CD4-positive, alpha-beta T cell treated with Interleukin-15 for 1 hour (primary cell): ENCODE data around the gene RASGRP4.

Experiments used
- DNase-seq: peaks from one replicate; pipeline ENCODE4 v3.0.0-alpha.2; 2020

RASGRP4 gene

GRCh38 chr19:38388349-38389100 lies 37.5 kb downstream of the RASGRP4 start, which contains the start of gene SPRED3:
Gene SPRED3 (plus strand): TSS chr19:38388697. CDS start chr19:38390303, 1,606 bp downstream.
- DNase-seq = no peak

DNA sequence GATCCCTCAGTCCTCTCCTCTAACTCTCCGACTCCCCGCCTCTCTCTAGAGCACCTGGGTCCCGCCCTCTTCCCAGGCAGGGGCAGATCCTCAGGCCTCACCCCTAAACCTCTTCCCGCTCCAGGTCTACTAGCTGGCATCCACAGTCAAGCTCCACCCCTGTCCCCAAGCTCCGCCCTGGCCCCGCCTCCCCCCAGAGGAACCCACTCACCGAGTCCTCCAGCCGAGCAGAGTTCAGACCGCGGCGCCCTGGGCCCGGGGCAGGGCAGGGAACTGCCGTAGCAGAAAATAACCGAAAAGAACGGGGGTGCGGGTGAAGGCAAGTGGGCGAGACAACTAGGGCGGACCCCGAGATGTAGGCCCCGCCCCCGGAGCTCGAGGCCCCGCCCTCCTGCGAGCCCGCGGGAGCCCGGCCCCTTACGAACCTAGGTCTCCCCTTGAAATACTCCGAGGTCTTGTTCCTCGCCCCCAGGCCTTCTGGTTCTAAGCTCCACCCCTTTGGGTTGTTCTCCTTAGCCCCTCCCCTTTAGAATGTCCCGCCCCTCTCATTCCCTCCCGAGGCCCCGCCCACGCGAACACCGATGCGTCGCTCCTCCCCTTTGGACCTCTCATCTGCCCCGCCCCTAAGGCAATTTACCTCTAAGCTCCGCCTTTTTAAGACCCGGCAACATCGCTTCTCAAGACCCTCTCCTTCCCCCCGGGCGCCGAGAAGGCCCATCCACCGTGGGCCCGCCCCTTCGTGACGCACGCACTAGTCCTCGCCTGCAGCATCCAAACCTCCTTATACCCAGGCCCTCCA lies 38.3 kb downstream of the RASGRP4 start, which contains the start of gene GGN:
TSS of gene GGN (minus strand) at position 485 of the 799 bp plus-strand sequence. CDS start 773 bp downstream, outside the sequence.
- peak; percentile 81 for DNase-seq

GRCh38 chr19:38386971-38387549 lies 39.0 kb downstream of the RASGRP4 start:
- peak; percentile 32 for DNase-seq

GRCh38 chr19:38386300-38386970 lies 39.6 kb downstream of the RASGRP4 start:
- no peak for DNase-seq

- DNase-seq = no peak
These were observed 40.2 kb downstream of the RASGRP4 start for GRCh38 chr19:38385804-38386257.

- DNase-seq = no peak
These were observed 40.8 kb downstream of the RASGRP4 start for GRCh38 chr19:38385057-38385803.

DNA sequence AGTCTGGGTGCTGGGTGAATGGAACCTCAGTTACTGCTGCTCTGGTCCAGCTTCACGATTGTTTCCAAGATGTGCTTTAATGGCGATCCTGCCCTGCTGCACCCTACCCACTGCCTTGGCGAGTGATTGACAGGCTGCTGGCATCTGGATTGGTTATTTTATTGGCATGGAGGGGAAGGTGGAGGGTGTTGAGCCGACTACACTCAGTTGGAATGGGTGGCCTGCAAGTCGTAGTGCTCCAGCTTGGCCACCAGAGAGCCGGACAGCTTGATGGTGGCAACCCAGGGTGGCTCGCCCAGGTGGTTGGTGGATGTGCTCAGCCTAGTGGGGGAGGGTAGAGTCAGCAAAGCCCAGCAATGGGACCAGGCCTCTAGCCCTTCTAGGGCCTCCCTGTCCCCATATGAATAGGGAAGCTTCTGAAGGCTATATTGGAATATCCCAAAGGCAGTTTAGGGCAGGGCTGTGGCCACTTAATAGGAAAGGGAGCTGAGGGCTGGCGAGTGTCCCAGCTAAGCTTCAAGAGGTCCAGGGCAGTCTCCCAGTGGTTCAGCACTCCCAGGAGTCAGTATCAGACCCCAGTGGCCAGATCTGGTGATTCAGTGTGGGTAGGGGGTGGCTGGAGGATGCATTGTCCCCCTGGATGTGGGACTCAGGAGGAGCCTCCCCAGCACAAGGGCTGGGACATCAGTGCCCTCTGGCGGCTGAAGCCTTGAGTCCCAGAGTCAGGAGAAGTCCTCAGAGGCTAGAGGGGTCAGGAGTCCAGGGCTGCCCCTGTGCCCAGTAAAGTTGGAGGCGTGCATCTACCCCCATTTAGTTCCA lies 41.6 kb downstream of the RASGRP4 start:
- no peak for DNase-seq

- DNase-seq = no peak
These were observed 42.3 kb downstream of the RASGRP4 start for GRCh38 chr19:38383743-38384142.

GRCh38 chr19:38383184-38383583 lies 42.8 kb downstream of the RASGRP4 start:
- no peak for DNase-seq

DNA sequence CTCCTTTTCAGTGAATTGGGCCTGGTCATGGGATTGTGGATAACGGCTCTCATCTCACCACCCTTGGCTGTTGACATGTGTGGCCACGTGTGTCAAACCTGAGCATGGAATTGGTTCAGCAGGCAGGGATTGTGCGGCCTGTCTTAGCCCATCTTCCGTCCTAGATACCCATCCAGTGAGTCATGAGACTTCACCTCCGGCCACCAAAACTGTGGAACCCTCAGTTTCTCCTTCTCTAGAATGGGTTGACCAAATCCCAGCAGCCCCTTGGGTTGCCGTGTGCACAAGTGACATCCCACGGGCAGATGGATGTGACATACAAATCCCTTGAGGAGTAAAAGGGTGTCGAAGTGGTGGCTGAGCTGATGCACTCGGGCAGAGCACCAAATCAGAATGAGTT lies 44.9 kb downstream of the RASGRP4 start:
- no peak for DNase-seq

GRCh38 chr19:38378866-38379265 lies 47.2 kb downstream of the RASGRP4 start:
- DNase-seq = no peak

DNA sequence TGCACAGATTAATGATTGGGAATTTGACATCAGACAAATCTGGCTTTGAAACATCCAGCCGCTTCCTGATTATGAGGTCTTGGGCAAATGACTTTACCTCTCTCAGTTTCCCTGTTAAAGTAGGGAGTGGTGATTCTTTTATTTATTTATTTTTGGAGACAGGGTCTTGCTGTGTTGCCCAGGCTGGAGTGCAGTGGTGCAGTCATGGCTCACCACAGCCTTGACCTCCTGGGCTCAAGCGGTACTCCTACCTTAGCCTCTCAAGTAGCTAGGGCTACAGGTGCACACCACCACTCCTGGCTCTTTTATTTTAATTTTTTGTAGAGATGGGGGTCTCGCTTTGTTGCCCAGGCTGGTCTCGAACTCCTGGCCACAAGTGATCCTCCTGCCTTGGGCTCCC lies 49.0 kb downstream of the RASGRP4 start:
- DNase-seq = no peak

DNA sequence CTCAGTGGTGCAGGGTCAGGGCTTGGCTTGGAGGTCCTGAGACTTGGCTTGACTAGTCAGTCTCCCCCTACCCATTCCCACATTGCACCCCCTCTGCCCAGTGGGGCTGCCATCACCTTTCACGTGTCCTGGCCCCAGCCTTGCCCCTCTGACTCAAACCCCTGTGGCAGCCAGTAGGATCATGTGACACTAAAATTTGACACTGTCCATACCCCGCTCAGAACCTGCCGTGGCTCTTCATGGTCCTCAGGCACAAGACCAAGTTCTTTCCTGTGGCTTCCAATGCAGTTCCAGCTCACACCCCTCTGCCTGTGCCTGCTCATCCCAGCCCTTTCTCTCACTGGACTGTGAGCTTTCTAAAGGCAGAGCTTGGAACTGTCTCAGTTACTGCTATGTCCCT lies 49.4 kb downstream of the RASGRP4 start:
- DNase-seq = no peak

DNA sequence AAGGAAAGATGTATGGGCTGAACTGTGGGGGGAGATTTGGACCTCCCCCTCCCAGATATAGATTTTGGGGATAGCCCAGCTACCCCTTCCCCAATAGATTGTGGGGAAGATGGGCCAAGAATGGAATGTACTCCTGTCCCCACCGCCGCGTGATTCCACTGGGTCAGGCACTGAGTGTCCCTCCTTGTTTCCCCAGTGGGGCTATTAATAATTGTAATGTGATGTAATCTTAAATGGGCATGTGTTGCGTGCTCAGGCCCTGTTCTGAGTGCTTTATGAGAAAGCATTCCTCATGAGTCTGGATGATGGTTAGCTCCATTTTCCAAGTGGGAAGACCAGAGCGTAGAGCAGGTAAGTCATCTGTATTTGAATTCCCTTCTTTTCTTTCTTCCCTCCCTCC lies 50.3 kb downstream of the RASGRP4 start:
- DNase-seq = no peak

DNA sequence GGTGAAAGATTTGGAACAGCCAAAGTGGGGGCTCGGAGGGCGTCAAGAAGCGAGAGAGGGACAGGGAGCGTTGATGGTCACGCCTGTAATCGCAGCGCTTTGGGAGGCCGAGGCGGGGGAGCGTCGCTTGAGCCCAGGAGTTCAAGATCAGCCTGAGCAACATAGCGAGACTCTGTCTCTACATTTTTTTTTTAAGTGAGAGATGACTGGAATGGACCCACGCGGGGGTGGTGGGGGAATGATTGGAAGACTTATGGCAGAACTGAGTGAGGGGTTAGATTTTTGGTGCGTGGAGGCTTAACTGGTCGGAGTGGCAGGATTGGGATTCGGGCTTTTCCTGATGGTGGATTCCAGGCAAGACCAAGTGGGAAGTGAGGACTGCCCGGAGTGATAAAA lies 50.9 kb downstream of the RASGRP4 start:
- DNase-seq = no peak

DNA sequence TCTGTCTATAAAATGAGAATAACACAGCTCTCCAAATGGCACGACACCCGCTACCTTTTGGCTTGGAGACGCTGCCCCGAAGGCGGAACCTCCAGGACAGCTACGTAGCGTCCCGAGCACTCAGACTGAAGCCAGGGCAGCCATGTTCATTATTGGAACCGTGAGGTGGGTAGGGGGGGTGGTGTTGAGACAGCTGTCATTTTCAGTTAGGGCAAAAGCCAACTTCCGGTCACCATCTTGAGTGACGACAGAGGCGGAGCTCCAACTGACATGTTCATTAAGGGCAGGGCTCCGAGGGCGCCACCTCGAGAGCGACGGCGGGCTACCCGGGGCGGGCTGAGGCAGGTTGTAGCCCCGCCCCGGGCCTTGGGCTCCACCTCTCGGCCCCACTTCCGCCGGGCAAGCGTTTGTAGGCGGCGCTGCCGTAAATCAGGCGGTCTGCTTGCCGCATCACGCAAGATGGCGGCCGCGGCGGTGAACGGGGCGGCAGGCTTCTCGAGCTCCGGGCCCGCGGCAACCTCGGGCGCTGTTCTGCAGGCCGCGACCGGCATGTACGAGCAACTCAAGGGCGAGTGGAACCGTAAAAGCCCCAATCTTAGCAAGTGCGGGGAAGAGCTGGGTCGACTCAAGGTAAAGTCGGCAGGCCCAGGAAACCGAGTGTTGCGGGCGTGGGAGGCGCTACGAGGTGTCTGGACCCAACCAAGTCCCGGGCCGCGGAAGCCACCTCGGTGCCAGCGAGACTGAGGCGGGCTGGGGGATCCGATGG lies 51.5 kb downstream of the RASGRP4 start, which contains the start of gene PSMD8:
TSS of gene PSMD8 (plus strand) at position 240 of the 766 bp plus-strand sequence. CDS start at position 271, 31 bp downstream.
- peak; percentile 100 for DNase-seq

DNA sequence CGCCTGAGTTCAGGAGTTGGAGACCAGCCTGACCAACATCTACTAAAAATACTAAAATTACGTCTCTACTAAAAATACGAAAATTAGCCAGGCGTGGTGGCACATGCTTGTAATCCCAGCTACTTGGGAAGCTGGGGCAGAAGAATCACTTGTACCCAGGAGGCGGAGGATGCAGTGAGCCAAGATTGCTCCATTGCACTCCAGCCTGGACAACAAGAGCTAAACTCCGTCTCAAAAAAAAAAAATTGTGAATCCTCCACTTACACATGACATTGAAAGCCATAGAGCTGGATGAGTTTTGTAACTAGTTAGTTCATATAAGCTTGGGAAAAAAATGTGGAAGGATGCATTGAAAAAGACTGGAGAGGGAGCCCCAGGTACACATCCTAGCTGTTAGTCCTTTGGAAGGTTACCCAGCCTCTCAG lies 52.1 kb downstream of the RASGRP4 start:
- DNase-seq = no peak

GRCh38 chr19:38371081-38371480 lies 54.9 kb downstream of the RASGRP4 start:
- no peak for DNase-seq

DNA sequence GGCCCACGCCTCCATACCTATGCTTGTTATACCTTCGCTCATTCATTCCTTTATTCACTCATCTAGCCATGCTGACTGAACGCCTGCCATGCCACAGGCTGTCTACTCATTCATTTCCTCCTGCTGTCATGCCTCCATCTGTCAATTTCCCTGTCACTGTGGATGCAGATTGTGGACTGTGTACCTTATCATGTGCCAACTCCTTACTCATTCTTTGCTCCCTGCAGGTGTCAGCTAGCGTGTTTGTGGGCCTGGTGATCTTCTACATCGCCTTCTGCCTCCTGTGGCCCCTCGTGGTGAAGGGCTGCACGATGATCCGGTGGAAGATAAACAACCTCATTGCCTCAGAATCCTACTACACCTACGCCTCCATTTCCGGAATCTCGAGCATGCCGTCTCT lies 55.7 kb downstream of the RASGRP4 start:
- DNase-seq = no peak

- no peak for DNase-seq
These were observed 56.4 kb downstream of the RASGRP4 start for GRCh38 chr19:38369584-38369983.
